Erythroblast (primary cell): ENCODE results near the gene GOLGA6L24.
"Not testable (repeated sequence)": the region's sequence is repeated elsewhere in the genome, so short reads cannot be mapped to it uniquely, and the experiment has no call there.

Source experiments
- GATA1 ChIP-seq: IDR thresholded peaks from 2 replicates; pipeline ENCODE4 v1.6.1; 2011; ENCODE audit warnings: low read depth, mild to moderate bottlenecking, control low read depth, low read length, moderate library complexity
- POLR2A ChIP-seq: IDR thresholded peaks from 2 replicates; pipeline ENCODE4 v1.6.1; 2011; ENCODE audit warnings: mild to moderate bottlenecking, low read length

GRCh38 chr15:28357984-28358383, at the start of gene GOLGA6L24:
- not testable (repeated sequence) for TF ChIP-seq POLR2A, GATA1
